WTC11 (cell line): Measurements from ENCODE around the gene ZNF598. TPM values are rescaled to one million over a fixed set of nuclear protein-coding genes. Genes with fewer than 3 reads are reported as not detected.

ENCODE experiments used
- ATAC-seq: fragments of 200-7000 bp; cut with Tn5 transposase; 2 replicates; pipeline ENCODE4 v1.10.0; 2021; ENCODE audit warnings: mild to moderate bottlenecking, moderate library complexity
- CTCF ChIA-PET: fragments of 300-600 bp; sonication (Branson Sonifier 250); formaldehyde crosslinking; loops from one replicate; lab custom pipeline; 2021; ENCODE audit warnings: antibody characterized with exemption; lab: Charles Lee
- POLR2A ChIA-PET: fragments of 350-600 bp; sonication (Branson Sonifier 250); formaldehyde crosslinking; loops from one replicate; lab custom pipeline; 2021; ENCODE audit warnings: antibody characterized with exemption; lab: Charles Lee
- DNase-seq: peaks from one replicate; pipeline ENCODE4 v3.0.0; 2021; ENCODE audit warnings: low spot score
- H3K27ac Mint-ChIP-seq: 2 replicates; pipeline ENCODE4 v1.8.0; 2021; ENCODE audit warnings: mixed read lengths
- H3K27me3 Mint-ChIP-seq: 2 replicates; pipeline ENCODE4 v1.8.0; 2021; ENCODE audit warnings: low read depth, mild to moderate bottlenecking, moderate library complexity, mixed read lengths
- H3K36me3 Mint-ChIP-seq: 2 replicates; pipeline ENCODE4 v1.8.0; 2021; ENCODE audit warnings: mixed read lengths
- H3K4me1 Mint-ChIP-seq: 2 replicates; pipeline ENCODE4 v1.8.0; 2022; ENCODE audit warnings: mixed read lengths
- H3K4me3 Mint-ChIP-seq: 2 replicates; pipeline ENCODE4 v1.8.0; 2021; ENCODE audit warnings: mild to moderate bottlenecking, moderate library complexity, mixed read lengths
- H3K9me3 Mint-ChIP-seq: 2 replicates; pipeline ENCODE4 v1.8.0; 2021; ENCODE audit warnings: mixed read lengths
- ATF3 ChIP-seq: sonication (generic); formaldehyde crosslinking; conservative IDR thresholded peaks from 2 replicates; pipeline ENCODE4 v1.8.1; 2022; ENCODE audit warnings: mild to moderate bottlenecking, missing genetic modification reagents
- ATF6 ChIP-seq: sonication (generic); formaldehyde crosslinking; IDR thresholded peaks from 2 replicates; pipeline ENCODE4 v1.8.1; 2023; ENCODE audit warnings: mild to moderate bottlenecking, missing genetic modification reagents
- CBFB ChIP-seq: sonication (generic); formaldehyde crosslinking; IDR thresholded peaks from 2 replicates; pipeline ENCODE4 v1.8.1; 2022; ENCODE audit warnings: mild to moderate bottlenecking, low read depth, missing genetic modification reagents
- E2F5 ChIP-seq: sonication (generic); formaldehyde crosslinking; IDR thresholded peaks from 2 replicates; pipeline ENCODE4 v1.8.1; 2022; ENCODE audit warnings: mild to moderate bottlenecking, moderate library complexity, missing genetic modification reagents
- ERG ChIP-seq: fragments of 250-450 bp; sonication (Bioruptor Pico); IDR thresholded peaks from 2 replicates; pipeline ENCODE4 v1.8.0; 2021; ENCODE audit warnings: mild to moderate bottlenecking
- GABPB1 ChIP-seq: sonication (generic); formaldehyde crosslinking; IDR thresholded peaks from 2 replicates; pipeline ENCODE4 v1.8.1; 2023; ENCODE audit warnings: mild to moderate bottlenecking, missing genetic modification reagents
- GTF2I ChIP-seq: fragments of 250-450 bp; sonication (Bioruptor Pico); conservative IDR thresholded peaks from 2 replicates; pipeline ENCODE4 v1.4.0; 2021; ENCODE audit warnings: mild to moderate bottlenecking
- MXD4 ChIP-seq: fragments of 250-450 bp; sonication (Bioruptor Pico); IDR thresholded peaks from 2 replicates; pipeline ENCODE4 v1.8.0; 2021; ENCODE audit warnings: mild to moderate bottlenecking, moderate library complexity, borderline replicate concordance
- RELA ChIP-seq: sonication (generic); formaldehyde crosslinking; IDR thresholded peaks from 2 replicates; pipeline ENCODE4 v1.8.1; 2022; ENCODE audit warnings: missing genetic modification reagents, mild to moderate bottlenecking, borderline replicate concordance
- RORB ChIP-seq: fragments of 250-450 bp; sonication (Bioruptor Pico); IDR thresholded peaks from 2 replicates; pipeline ENCODE4 v1.9.0; 2021; ENCODE audit warnings: mild to moderate bottlenecking
- SMAD3 ChIP-seq: sonication (generic); formaldehyde crosslinking; IDR thresholded peaks from 2 replicates; pipeline ENCODE4 v1.8.0; 2022; ENCODE audit warnings: missing genetic modification reagents, mild to moderate bottlenecking, borderline replicate concordance
- SMAD4 ChIP-seq: sonication (generic); formaldehyde crosslinking; IDR thresholded peaks from 2 replicates; pipeline ENCODE4 v1.8.0; 2022; ENCODE audit warnings: mild to moderate bottlenecking, missing genetic modification reagents
- STAT6 ChIP-seq: sonication (generic); formaldehyde crosslinking; conservative IDR thresholded peaks from 2 replicates; pipeline ENCODE4 v1.8.1; 2023; ENCODE audit warnings: mild to moderate bottlenecking, low read depth, missing genetic modification reagents, moderate library complexity
- ZNF263 ChIP-seq: sonication (generic); formaldehyde crosslinking; IDR thresholded peaks from 2 replicates; pipeline ENCODE4 v1.8.1; 2022; ENCODE audit warnings: low read depth, mild to moderate bottlenecking, moderate library complexity, missing genetic modification reagents
- ZNF281 ChIP-seq: sonication (generic); formaldehyde crosslinking; IDR thresholded peaks from 2 replicates; pipeline ENCODE4 v1.8.0; 2023; ENCODE audit warnings: mild to moderate bottlenecking, missing genetic modification reagents
- ZNF396 ChIP-seq: fragments of 250-450 bp; sonication (Bioruptor Pico); IDR thresholded peaks from 2 replicates; pipeline ENCODE4 v1.8.0; 2021; ENCODE audit warnings: mild to moderate bottlenecking, moderate library complexity, borderline replicate concordance
- ZNF425 ChIP-seq: fragments of 250-450 bp; sonication (Bioruptor Pico); conservative IDR thresholded peaks from 2 replicates; pipeline ENCODE4 v1.9.0; 2021; ENCODE audit warnings: mild to moderate bottlenecking
- ZNF512 ChIP-seq: sonication (generic); formaldehyde crosslinking; IDR thresholded peaks from 2 replicates; pipeline ENCODE4 v1.8.1; 2022; ENCODE audit warnings: missing genetic modification reagents, borderline replicate concordance
- ZNF671 ChIP-seq: fragments of 250-450 bp; sonication (Bioruptor Pico); IDR thresholded peaks from 2 replicates; pipeline ENCODE4 v1.8.0; 2021; ENCODE audit warnings: mild to moderate bottlenecking
- total RNA-seq: library from RNA; stranded (reverse); gene quantifications from 3 replicates; pipeline ENCODE4 v1.2.3, GENCODE V29; 2021

ZNF598 gene
- total RNA-seq, 1 experiment from 2014 or later, result 66.4 TPM

GRCh38 chr16:2026461-2027023 is 16.9 kb upstream of the ZNF598 start, which contains the start of gene NHERF2 (continued):
- TF ChIP-seq ZNF425 (no peak), ZNF281 (no peak), E2F5 (CRISPR knock-in tag) (no peak), MXD4 (CRISPR knock-in tag) (no peak), ZNF263 (CRISPR knock-in tag) (no peak), SMAD4 (CRISPR knock-in tag) (no peak), GABPB1 (CRISPR knock-in tag) (no peak), ZNF512 (CRISPR knock-in tag) (no peak), SMAD3 (CRISPR knock-in tag) (no peak), CBFB (CRISPR knock-in tag) (no peak), ZNF396 (CRISPR knock-in tag) (no peak)

GRCh38 chr16:2025878-2026460 is 16.3 kb upstream of the ZNF598 start:
- POLR2A ChIA-PET, result interaction anchor here (0.6 to 0.7 kb wide), 2 partner anchors 56 to 121 kb away, joined by 3 to 4 read pairs; no protein-coding TSS in a partner anchor
- Mint-ChIP-seq H3K27ac (no peak overlapping the region), H3K4me1 (peaks cover 12% of the 10 kb centered on the region), H3K36me3 (no peaks in the 10 kb centered on the region), H3K4me3 (peak overlapping the region; percentile 53), H3K27me3 (peaks cover 47% of the 10 kb centered on the region), H3K9me3 (no peaks in the 10 kb centered on the region)
- no peak for DNase-seq
- ATAC-seq, result no peak
- CTCF ChIA-PET, result interaction anchor here (0.6 to 2.3 kb wide), 5 partner anchors 9 to 117 kb away, joined by 3 to 16 read pairs (median 3); partner anchors contain the start of genes NTHL1 and TSC2
- TF ChIP-seq ZNF671 (CRISPR knock-in tag), result no peak
- no peak for TF ChIP-seq RELA (CRISPR knock-in tag)
- no peak for TF ChIP-seq GTF2I (CRISPR knock-in tag)
- no peak for TF ChIP-seq SMAD4 (CRISPR knock-in tag)
- TF ChIP-seq ATF6, result no peak
- TF ChIP-seq RORB, result no peak
- TF ChIP-seq ERG (CRISPR knock-in tag), result no peak
- TF ChIP-seq ATF3 (CRISPR knock-in tag), result no peak
- no peak for TF ChIP-seq STAT6 (CRISPR knock-in tag)
